GM21390 (cell line): Measurements from ENCODE around the gene PRDM13.

Experiments used
- ATAC-seq: cut with Tn5 transposase; IDR thresholded peaks from one replicate; pipeline ENCODE4 v1.9.1; 2021; ENCODE audit not compliant: unreplicated experiment

PRDM13 gene

DNA sequence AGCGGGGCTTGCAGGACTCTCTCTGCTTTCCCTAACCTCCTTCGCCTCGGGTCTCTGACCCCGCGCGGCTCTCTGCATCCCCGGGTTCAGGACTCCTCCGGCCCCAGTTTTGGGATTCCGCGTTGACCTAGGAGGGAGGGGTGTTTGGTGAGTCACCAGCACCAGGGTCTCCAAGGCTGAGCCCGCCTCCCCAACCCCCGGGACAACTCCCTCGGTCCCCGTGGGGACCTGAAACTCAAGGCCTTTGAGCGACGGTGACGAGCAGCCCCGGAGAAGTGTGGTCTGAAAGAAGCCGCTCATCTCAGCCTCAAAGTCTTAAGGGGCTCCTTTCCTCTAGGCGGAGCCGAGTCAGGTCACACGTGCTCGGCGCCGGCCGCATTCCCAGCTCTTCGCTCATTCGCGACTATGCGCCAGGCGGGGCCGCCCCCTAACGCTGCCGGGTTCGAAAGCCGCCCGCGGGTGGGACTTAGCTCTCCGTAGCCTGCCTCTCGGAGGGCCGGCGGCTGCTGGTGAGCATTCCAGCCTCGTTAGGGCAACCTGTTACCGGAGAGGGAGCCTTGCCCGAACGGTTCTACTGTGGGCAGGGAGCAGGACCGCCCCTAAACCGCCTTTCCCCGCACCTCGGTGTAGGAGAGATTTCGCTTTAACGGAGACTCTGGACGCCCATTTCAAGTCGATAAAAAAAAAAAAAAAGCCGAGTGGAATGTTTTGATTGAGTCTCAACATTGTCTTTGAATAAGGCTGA is 3.0 kb upstream of the PRDM13 start:
- ATAC-seq = peak; percentile 50

DNA sequence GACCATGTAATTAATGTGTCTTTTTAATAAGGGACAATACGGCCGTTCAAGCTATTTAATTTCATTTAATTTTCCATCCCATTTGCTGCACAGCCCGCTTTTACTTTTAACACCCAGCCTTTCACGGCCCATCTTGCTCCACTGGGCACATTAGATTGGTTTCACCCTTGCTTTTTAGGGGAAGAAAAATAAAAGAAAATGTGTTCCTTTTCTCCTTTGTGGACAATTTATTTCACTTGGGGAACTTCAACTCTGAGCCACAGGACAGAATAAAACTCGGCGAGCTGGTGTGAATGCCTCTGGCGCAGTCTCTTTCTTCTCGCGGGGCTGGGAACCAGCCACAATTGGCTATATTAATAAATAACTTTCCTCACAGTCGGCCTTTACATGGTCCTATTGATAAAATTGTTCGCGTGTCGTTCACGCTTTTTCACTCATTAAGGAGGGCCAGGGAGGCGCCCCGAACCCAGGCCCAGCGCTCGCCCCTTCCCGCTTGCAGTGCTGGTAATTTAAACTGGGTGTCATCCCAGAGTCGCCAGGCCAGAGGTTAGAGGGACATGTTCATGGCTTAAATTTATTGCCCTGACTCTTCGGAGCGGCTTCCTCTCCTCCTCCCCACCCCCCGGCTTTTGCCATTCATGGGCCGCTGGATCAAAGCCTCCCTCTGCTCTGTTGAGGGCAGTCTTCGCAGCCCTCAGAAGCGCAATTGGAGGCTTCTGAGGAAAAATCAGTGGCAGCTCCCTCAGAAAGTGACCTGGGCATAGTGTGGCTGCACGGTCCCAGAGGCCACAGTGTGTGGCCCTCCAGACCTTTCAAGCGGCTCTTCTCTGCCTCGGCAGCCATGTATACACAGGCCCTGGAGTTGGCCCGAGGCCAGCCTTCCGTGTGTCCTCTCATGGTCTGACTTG is 2.2 kb upstream of the PRDM13 start:
- no peak for ATAC-seq

DNA sequence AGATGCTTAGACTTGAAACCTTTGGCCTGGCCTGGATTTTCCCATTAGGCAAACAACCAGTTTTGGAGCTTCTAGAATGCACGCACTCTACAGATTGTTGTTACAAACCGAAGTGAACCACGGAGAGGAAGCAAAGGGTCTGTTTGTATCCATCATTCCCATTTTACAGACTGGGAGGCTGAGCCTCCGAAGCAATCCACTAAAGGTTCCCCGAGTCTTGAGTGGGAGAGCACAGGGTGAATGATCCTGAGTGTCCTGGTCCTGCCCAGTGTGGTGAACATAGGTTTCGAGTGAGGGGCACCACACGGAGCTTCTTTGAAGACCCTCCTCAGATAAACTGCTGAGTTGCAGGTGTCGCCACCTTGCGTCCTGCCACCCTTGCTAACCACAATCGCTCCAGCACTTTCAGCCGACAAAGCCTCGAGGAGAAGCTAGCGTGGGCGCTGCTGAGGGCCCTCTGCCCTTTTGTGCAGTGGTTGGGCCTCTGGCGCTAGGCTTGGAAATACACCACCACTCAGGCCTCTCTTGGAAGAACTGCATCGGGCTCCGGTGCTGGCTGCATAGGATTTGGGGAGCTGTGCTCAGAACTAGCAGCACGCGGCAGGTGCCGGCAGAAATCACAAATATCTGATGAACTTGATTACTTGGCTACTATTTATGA is 1.4 kb upstream of the PRDM13 start:
- no peak for ATAC-seq

DNA sequence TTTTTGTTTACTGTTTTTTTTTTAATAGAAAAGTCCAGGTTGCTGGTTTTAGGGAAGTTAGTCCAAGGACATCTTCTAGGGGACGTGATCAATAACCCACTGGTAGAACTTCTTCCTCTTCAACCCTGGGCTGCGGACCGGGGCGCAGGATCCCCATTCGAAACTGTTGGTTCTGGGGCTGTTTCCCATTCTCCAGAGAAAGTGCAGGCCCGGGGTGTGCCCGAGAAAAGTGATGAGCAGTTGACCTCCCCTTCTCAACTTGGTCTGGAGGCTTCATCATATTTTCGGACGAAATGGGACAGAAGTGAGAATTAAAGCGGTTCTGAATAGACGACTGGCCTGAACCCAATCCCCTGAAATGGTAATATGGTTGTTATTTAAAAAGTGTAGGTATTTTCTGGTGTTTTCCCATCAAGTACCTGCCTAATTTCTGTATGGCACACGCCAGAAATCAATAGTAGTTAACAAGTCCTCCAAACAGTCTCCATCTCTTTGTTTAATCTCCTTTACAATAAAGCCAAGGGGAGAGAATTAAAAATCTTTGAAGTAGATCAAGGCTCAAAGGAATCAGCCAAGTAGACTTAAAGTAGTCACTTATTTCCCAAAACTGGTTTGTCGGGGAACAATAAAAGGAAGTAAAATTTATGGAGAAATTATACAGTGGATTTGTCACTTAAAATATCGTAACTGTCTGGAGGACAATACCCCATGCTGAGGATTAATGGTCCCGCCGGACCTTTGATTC is 550 bp upstream of the PRDM13 start:
- ATAC-seq = no peak

DNA sequence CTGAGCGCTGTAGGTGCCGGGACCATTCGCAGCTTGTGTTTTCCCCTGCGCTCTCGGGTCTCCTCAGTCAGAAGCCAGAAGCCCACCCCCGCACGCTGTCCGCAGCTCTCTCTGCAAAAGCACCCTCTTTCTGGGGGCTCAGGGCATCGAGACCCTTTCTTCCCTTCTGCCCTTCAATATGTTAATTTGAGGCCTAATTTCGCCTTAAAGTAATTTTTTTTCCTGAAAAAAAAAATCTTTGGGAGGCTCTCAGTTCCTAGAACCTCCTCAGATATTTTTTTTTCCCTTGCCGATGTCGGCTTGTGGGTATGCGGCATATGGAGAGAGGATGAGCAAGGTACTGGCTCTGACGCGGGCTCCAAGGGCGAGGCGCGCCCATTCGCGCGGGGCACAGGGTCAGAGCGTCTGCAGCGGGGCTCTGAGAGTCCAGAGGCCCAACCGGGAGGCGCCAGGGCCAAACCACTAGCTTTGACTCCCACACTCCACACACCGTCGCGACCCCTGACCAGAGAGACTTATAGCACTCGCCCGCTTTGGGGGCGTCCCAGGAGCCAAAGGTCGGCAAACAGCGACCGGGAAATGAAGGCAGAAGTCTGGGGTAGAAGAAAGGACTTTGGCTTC is 893 bp downstream of the PRDM13 start:
- no peak for ATAC-seq

DNA sequence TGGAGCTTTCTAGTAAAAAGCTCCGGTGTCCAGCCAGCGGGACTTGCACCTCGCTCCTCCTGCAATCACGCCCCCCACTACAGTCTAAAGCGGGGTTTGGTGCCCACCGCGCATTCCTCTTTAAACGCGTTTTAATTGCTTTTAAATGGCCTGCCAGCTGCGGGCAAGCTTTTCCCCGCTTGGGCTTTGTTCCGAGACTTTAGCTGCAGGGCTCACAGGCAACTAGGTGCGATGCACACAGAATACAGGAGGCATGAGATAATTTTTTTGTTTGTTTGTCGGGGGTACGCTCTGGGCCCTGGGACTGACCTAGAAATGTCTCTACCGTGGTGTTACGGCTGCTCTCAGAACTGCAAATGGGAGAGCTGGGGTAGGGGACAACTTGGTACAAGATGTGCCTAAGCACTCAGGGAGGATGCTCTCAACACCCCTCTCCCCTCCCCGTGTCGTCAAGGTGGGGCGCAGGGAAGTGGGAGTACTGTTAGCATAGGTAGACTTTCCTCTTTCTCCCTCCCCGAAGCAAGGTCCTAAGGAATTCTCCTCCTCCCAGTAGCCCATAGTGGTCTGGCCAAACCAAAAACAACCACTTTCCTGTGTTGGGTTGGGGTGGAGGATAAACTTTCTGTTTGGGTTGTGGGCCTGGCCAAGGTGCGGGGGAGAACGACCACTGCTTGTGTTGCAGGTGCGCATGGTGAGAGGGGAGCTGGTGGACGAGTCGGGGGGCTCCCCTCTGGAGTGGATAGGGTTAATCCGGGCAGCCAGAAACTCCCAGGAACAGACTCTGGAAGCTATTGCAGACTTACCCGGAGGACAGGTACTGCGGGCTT is 1.6 kb downstream of the PRDM13 start:
- no peak for ATAC-seq

DNA sequence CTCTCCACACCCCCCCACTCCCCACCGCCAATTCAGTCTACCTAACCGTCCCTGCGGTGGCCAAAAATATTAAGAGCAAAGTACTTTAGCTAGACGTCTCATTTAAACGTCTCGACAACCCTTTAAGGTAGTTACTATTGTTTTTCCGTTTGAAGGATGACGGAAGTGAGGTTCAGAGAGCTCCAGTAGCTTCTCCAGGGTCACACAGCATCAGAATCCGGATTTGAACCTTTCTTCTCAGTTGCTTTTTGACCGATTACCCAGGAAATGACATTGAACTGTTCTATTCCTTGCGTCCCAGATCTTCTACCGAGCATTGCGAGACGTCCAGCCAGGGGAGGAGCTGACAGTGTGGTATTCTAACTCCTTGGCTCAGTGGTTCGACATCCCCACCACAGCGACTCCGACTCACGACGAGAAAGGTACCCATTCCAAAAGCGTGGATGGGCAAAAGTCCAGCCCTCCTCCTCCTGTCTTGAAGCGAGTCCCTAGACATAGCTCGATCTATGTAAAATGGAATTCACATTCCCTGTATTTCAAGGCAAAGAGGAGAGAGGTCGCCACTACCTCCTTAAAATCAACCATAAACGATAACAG is 2.4 kb downstream of the PRDM13 start:
- no peak for ATAC-seq

DNA sequence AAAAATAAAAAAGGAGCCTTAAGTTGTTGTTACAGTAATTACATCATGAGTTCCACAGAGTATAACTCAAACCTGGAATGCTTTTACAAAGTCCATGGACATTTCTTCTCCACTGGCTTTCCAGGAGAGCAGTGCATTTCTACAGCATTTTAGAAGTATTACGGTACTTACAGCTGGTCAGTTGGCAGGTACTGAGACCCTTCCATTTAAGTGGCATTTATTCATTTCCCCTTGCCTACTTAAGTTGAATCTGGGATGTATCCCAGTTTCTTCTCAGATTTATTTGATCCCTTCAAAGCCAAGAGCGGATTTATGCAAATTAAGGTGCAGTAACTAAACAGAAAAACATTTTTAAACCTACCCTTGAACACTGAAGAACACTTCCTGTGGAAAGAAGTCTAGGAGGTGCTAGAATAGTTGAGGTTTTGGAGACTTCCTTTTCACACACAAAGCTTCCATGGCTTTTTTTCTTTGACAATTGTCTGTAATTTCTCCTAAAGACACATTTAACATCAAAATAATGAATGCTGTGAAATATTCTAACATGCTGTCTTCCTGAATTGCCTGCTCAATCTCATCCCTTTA is 3.4 kb downstream of the PRDM13 start:
- ATAC-seq = no peak

DNA sequence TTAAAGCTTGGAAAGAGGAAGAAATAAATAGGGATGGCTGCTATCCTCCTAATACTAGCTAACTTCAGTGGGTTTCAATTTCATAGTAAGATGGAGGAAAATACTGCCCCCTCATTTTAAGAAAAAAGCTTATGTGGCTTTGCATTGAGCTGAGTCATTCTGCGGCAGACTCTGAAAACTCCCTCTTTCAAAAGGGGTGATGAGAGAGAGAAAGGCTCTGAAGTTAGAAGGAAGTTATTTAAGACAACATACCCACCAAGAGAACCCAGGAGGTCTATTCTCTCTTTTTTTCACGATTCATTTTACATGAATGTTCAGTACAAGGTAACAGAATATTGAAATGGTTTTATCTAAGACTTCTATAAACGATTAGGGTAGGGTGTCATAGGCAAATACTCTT is 4.5 kb downstream of the PRDM13 start:
- ATAC-seq = peak; percentile 44

DNA sequence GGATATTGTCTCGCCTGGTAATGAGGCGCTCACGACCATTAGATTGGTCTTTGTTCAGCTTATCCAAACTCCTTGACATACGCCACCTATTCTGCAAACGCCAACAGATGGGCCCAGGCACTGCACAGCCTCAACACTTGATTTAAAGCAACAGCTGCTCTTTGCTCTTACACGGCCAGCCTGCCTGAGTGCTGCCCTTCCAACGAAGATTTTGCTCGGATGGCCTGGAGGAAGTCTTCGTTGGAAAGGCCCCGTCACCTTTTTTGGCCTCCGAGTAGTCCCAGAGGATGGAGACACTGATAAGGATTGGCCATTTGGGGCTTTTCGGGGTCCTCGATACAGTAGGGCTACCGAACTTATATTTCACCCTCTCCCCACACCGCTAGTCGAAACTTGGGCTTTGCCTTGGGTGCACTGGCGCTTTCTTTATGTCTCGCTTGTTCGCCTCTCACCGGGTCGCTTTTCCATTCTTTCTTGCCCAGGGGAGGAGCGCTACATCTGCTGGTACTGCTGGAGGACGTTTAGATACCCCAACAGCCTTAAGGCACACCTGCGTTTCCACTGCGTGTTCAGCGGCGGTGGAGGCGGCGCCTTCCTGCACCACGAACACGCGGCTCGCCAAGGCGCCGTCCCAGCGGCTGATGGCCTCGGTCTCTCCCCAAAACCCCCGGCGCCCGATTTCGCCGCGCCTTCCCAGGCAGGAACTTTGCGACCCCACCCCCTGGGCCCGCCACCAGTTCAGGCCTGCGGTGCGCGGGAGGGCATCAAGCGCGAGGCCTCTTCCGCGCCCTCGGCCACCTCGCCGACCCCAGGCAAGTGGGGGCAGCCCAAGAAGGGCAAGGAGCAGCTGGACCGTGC is 6.1 kb downstream of the PRDM13 start:
- peak; percentile 2 for ATAC-seq

DNA sequence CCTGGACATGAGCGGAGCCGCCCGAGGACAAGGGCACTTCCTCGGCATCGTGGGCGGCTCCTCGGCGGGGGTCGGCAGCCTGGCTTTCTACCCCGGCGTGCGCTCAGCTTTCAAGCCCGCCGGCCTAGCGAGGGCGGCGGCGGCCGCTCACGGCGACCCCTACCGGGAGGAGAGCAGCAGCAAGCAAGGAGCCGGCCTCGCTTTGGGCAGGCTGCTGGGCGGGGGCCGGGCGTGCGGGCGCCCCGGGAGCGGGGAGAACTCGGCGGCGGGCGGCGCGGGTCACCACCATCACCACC is 6.7 kb downstream of the PRDM13 start:
- peak; percentile 68 for ATAC-seq

DNA sequence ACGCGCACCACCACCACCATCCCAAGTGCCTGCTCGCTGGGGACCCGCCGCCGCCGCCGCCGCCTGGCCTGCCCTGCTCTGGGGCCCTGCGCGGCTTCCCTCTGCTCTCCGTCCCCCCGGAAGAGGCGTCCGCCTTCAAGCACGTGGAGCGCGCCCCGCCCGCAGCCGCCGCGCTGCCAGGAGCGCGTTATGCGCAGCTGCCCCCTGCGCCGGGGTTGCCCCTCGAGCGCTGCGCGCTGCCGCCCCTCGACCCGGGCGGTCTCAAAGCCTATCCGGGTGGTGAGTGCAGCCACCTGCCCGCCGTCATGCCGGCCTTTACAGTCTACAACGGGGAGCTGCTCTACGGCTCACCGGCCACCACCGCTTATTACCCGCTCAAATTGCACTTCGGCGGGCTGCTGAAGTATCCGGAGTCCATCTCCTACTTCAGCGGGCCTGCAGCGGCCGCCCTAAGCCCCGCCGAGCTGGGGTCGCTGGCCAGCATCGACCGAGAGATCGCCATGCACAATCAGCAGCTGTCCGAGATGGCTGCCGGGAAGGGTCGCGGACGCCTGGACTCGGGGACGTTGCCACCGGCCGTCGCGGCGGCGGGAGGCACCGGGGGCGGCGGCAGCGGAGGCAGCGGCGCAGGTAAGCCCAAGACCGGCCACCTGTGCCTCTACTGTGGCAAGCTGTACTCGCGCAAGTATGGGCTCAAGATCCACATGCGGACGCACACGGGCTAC is 7.2 kb downstream of the PRDM13 start:
- peak; percentile 69 for ATAC-seq

DNA sequence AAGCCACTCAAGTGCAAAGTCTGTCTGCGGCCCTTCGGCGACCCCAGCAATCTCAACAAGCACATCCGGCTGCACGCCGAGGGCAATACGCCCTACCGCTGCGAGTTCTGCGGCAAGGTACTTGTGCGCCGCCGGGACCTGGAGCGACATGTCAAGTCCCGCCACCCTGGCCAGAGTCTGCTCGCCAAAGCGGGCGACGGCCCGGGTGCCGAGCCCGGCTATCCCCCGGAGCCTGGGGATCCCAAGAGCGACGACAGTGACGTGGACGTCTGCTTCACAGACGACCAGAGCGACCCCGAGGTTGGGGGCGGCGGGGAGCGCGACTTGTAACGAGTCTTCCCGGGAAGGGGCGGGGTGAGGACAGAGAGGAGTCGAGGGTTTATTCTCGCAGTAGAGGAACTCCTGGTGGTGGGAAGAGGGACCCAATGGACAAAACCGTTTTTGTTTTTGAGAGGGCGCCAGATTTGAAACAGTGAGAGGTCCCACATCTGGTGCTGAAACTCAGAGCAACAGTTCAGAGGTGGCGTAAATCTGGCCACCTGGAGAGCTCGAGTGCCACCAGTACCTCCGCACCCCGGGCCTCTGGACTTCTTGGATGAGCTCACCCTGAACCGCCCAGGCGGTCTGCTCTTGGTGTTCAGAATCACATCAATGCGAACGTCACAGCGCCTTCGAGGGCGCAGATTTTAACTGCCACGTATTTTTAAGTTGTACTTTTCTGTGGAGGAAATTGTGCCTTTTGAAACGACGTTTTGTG is 8.0 kb downstream of the PRDM13 start:
- ATAC-seq = peak; percentile 14

DNA sequence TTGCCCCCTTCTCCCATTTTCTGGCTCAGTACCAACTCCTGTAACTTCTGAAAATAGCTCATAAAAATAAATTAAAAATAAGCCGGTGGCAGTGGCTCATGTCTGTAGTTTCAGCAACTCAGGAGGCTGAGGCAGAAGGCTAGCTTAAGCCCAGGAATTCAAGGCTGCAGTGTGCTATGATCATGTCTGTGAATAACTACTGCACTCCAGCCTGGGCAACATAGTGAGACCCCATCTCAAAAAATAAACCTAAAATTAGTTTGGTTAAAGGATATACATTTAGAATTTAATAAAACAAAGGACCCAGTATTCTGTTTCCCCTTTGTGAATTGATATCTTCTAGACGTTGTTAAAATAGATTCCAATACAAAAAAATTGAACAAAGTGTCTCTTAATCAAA is 10.5 kb downstream of the PRDM13 start:
- ATAC-seq = no peak

DNA sequence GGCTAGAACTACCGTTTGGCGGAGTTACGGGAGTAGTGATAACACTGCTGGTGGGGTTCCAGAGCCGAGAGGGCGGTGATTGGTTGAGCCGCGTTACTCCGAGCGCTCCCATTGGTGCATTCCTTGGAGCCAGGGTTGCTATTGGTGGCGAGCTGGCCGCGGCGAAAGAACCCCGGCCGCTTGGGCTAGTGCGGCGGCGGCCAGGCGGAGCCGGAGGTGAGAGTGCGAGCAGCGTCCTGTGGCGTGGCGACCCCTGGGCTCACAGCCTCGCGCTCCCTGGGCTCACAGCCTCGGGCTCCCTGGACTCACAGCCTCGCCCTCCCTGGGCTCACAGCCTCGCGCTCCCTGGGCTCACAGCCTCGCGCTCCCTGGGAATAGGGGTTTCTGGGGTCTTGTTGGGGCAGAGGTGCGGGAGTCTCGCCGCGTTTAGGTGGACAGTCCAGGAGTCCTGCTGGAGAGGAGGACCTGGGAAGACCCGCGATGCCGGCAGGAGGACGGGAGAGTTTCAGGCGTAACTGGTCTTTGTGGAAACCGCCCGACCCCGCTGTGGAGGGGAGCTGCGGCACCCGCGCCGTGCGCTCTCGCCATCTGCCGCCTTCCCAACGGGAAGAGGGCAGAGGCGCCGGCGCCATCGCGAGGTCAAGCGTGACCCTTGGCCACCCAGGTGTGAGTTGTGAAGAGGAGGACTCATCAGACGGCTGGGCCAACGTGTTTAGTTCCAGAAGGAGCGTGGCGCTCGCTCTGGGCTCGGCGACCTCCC is 12.2 kb downstream of the PRDM13 start:
- ATAC-seq = no peak

DNA sequence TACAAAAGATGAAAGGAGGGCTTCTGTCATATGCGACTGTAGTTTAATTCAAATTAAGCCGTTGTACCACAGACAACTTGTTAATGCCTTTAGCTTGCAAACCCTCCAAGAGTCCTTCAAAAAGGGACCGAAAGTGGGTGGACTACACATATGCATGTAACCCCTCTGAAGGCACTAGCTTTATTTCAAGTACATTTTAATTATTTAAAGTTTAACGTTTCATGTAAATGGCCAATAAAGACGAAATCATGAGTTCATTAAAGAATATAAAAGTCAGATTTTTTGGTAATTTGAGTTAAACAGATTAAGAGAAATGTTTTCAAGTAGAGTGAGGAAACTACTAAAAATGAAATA is 12.8 kb downstream of the PRDM13 start:
- ATAC-seq = no peak
